ENCODE measurements around the gene TNKS2.

The TNKS2 gene

GRCh38 chr10:91766676-91767075 lies 31.6 kb upstream of the TNKS2 start:
- no peak for DNase-seq (ENCODE audit: low spot score)
- TF ChIP-seq CTCF (IDR thresholded peaks at IDR 0.05; ENCODE audit: borderline replicate concordance, control extremely low read depth, extremely low read depth, insufficient read depth, missing control alignments): no peak
- in situ Hi-C loops (cut with MboI; ENCODE audit: low sequenced_read_pairs, unreplicated experiment): loop anchor here (10.0 kb wide), 1 partner anchor 128 kb away; no protein-coding TSS in a partner anchor

GRCh38 chr10:91768123-91768522 lies 30.1 kb upstream of the TNKS2 start:
- no peak for TF ChIP-seq CTCF (IDR thresholded peaks at IDR 0.05; ENCODE audit: borderline replicate concordance, control extremely low read depth, extremely low read depth, insufficient read depth, missing control alignments)
- DNase-seq (ENCODE audit: low spot score): no peak
- in situ Hi-C loops (cut with MboI; ENCODE audit: low sequenced_read_pairs, unreplicated experiment): loop anchor here (10.0 kb wide), 1 partner anchor 127 kb away; no protein-coding TSS in a partner anchor

DNA sequence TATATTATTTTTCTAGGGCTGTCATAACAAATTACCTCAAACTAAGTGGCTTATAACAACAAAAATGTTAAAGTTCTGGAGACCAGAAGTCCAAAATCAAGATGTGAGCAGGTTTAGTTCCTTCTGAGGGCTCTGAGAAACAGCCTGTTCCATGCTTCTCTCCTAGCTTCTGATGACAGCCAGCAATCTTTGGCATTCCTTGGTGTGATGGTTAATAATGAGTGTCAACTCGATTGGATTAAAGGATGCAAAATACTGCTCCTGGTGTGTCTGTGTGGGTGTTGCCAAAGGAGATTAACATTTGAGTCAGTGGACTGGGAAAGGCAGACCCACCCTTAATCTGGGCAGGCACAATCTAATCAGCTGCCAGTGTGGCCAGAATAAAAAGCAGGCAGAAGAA lies 26.3 kb upstream of the TNKS2 start:
- in situ Hi-C loops (cut with MboI; ENCODE audit: low sequenced_read_pairs, unreplicated experiment): no loop called here
- TF ChIP-seq CTCF (IDR thresholded peaks at IDR 0.05; ENCODE audit: borderline replicate concordance, control extremely low read depth, extremely low read depth, insufficient read depth, missing control alignments): no peak
- DNase-seq (ENCODE audit: low spot score): no peak

DNA sequence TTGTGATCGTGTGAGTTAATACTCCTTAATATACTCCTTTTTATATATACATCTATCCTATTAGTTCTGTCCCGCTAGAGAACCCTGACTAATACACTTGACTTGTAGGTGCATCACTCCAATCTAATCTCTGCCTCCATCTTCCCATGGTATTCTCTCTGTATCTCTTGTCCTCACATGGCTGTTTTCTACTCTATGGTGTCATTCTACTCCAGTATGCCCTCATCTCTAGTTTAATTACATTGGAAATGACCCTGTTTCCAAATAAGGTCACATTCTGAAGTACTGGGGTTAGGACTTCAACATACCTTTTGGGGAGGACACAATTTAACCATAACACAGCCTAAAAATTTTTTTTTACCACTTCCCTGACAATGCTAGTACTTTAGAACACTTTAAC lies 25.8 kb upstream of the TNKS2 start:
- TF ChIP-seq CTCF (IDR thresholded peaks at IDR 0.05; ENCODE audit: borderline replicate concordance, control extremely low read depth, extremely low read depth, insufficient read depth, missing control alignments): no peak
- in situ Hi-C loops (cut with MboI; ENCODE audit: low sequenced_read_pairs, unreplicated experiment): no loop called here
- no peak for DNase-seq (ENCODE audit: low spot score)

GRCh38 chr10:91772869-91773268 lies 25.4 kb upstream of the TNKS2 start:
- no peak for TF ChIP-seq CTCF (IDR thresholded peaks at IDR 0.05; ENCODE audit: borderline replicate concordance, control extremely low read depth, extremely low read depth, insufficient read depth, missing control alignments)
- no peak for DNase-seq (ENCODE audit: low spot score)
- in situ Hi-C loops (cut with MboI; ENCODE audit: low sequenced_read_pairs, unreplicated experiment): no loop called here

- in situ Hi-C loops (cut with MboI; ENCODE audit: low sequenced_read_pairs, unreplicated experiment): no loop called here
- no peak for DNase-seq (ENCODE audit: low spot score)
- no peak for TF ChIP-seq CTCF (IDR thresholded peaks at IDR 0.05; ENCODE audit: borderline replicate concordance, control extremely low read depth, extremely low read depth, insufficient read depth, missing control alignments)
Measured at GRCh38 chr10:91774571-91774970, 23.7 kb upstream of the TNKS2 start.

DNA sequence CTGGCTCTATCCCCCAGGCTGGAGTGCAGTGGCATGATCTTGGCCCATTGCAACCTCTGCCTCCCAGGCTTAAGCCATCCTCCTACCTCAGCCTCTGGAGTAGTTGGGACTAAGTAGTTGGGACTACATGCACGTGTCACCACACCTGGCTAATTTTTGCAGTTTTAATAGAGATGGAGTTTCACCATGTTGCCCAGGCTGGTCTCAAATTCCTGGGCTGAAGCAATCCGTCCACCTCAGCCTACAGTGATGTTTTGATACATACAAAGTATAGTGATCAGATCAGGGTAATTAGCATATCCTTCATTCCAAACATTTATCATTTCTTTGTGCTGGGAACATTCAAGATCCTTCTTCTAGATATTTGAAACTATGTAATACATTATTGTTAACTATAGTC lies 22.5 kb upstream of the TNKS2 start:
- no peak for TF ChIP-seq CTCF (IDR thresholded peaks at IDR 0.05; ENCODE audit: borderline replicate concordance, control extremely low read depth, extremely low read depth, insufficient read depth, missing control alignments)
- no peak for DNase-seq (ENCODE audit: low spot score)
- in situ Hi-C loops (cut with MboI; ENCODE audit: low sequenced_read_pairs, unreplicated experiment): no loop called here

All from GM13976 (cell line).